Measurements from ENCODE around the gene AKR1C8.

AKR1C8 gene

DNA sequence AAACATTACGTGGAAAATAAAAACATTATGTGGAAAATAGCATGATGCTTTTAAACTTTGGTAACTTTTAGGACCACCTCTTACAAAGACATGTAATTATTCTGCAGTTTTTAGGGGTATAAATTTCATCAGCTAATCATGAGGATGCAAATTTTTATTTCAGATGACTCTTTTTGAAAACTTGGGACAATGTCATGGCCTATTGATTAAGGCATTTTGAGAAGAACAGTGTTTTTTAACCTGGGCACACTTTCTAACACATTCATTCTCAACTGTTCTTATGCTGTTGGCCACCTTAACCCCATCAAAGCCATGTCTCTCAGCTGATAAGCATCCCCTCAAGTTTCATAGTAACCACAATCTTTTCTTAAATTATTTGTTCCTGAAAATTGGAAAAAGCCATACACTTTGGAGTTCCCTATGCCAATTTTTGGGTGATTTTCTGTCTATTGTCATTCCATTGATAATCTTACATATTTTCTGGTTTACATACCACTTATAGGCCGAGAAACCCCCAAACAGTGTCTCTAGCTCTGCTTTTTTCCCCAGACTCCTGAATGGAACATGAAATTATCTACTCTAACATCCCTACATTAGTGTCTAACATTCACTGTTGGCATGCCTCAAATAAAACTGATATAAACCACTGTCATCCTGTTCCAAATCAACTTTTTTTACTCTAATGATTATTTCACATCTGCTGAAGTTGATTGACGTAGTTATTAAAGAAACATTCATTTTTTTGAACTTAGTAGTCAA lies 76.1 kb downstream of the AKR1C8 start:
- no peak for DNase-seq (ENCODE audit: low read depth)

DNA sequence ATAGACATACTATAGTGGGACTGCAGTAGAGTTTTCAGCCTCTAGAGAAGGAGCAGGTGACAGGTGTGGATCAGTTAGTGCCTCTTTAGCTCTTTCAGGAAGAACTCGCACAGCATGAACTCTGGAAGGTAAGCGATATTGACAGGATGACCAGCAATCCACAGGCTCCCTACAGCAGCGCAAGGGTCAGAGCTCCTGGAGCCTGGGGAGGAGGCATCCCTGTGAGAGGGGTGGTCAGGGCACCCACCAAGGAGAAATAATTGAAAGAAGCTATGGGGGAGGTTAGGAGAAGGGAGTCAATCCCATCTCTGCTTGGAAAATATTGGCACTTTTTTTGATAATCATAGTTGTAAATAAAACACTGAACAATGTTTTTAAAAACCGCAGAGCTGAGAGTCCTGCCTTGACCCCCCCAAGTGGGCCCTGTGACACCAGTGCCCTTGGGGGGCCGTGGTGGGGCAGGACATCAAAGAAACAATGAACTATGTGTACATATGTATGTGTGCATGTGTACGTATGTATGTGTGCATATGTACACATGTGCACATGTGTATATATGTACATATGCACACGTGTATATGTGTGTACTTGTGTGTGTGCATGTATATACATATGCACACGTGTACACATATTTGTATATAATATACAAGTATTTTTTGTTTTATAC lies 77.0 kb downstream of the AKR1C8 start:
- DNase-seq (ENCODE audit: low read depth): no peak

DNA sequence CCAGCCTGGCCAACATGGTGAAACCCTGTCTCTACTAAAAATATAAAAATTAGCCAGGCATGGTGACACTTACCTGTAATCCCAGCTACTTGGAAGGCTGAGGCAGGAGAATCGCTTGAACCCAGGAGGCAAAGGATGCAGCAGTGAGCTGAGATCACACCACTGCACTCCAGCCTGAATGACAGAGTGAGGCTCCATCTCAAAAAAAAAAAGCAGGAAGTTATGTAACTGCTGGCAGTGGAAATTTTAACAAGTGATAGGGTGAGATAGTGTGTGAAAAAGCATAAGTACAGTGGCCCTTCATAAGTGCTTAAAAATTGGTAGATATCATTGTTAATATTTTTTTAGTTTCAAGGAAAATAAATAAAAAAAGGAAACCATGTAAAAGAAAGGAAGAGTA lies 78.4 kb downstream of the AKR1C8 start:
- no peak for DNase-seq (ENCODE audit: low read depth)

DNA sequence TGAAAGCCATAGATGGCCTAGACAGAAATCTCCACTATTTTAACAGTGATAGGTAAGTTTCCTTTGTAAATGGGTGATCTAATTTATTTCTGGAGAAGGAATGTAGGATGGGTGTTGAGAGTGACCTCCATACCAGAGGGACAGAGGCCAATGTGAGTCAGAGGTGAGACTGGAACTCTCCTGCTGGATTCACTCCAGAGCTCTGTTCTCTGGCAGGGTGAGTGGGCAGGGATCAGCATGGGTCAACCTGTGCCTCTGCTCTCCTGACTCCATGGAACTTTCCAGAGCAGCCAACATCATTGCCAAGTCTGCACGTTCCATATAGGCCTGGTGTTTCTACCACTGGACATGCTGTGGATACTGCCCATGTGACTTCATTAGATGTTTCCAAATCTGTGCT lies 79.3 kb downstream of the AKR1C8 start:
- DNase-seq (ENCODE audit: low read depth): no peak
